IPS-20b (cell line): ENCODE results near the gene GSPT2.

Experiments
- H3K27ac ChIP-seq: one replicate; pipeline ENCODE4 v1.5.1; 2013; ENCODE audit warnings: low read length
- H3K27me3 ChIP-seq: 2 replicates; pipeline ENCODE4 v1.6.1; 2013; ENCODE audit warnings: mild to moderate bottlenecking, low read length, inconsistent platforms; ENCODE audit not compliant: insufficient read depth
- H3K36me3 ChIP-seq: 2 replicates; pipeline ENCODE4 v1.6.1; 2013; ENCODE audit warnings: low read depth, mild to moderate bottlenecking, inconsistent platforms, low read length, moderate library complexity; ENCODE audit not compliant: insufficient read depth
- H3K4me1 ChIP-seq: 2 replicates; pipeline ENCODE4 v1.6.1; 2013; ENCODE audit warnings: mild to moderate bottlenecking, control low read depth, inconsistent platforms, low read length, moderate library complexity; ENCODE audit not compliant: insufficient read depth
- H3K4me3 ChIP-seq: 2 replicates; pipeline ENCODE4 v1.5.1; 2013; ENCODE audit warnings: mild to moderate bottlenecking, low read length, inconsistent platforms
- H3K9ac ChIP-seq: 2 replicates; pipeline ENCODE4 v1.6.1; 2013; ENCODE audit warnings: low read depth, mild to moderate bottlenecking, inconsistent platforms, low read length, moderate library complexity
- H3K9me3 ChIP-seq: 2 replicates; pipeline ENCODE4 v1.6.1; 2013; ENCODE audit warnings: mild to moderate bottlenecking, low read depth, low read length, inconsistent platforms; ENCODE audit not compliant: insufficient read depth

Gene GSPT2

GRCh38 chrX:51760657-51761056 is 17.4 kb downstream of the GSPT2 start:
- Histone ChIP-seq H3K9me3 (no peaks in the 10 kb centered on the region), H3K9ac (no peak overlapping the region), H3K4me1 (no peaks in the 10 kb centered on the region), H3K36me3 (no peaks in the 10 kb centered on the region), H3K4me3 (no peak overlapping the region), H3K27me3 (no peaks in the 10 kb centered on the region), H3K27ac (no peak overlapping the region)

DNA sequence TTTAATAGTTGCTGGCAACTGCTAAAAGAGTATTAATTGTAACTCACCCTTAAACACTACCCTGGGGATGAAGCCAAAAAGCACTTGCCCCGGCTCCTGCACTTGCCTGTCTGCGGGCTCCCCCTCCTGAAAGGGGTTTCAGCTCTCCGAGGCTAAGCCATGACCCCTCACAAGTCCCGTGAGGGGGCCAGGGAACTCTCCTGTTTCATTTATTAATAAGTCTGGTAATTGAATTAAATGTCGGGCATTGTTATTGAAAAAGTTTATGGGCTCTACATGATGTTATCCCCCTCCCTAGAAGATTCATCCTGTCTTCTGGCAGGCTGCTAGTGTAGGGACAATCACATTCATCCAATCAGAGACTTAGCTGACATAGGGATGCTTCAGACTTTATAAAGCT is 23.3 kb downstream of the GSPT2 start:
- H3K9ac ChIP-seq = no peak overlapping the region
- no peaks in the 10 kb centered on the region for H3K27me3 ChIP-seq
- H3K4me1 ChIP-seq = no peaks in the 10 kb centered on the region; the same call in 1 of the 2 replicates
- H3K27ac ChIP-seq = no peak overlapping the region
- no peaks in the 10 kb centered on the region for H3K36me3 ChIP-seq
- no peaks in the 10 kb centered on the region for H3K9me3 ChIP-seq
- no peak overlapping the region for H3K4me3 ChIP-seq

GRCh38 chrX:51776851-51777250 is 33.6 kb downstream of the GSPT2 start:
- H3K4me3 ChIP-seq = no peak overlapping the region; the same call in 1 of the 2 replicates
- H3K9me3 ChIP-seq = no peaks in the 10 kb centered on the region
- H3K9ac ChIP-seq = no peak overlapping the region
- no peaks in the 10 kb centered on the region for H3K27me3 ChIP-seq
- peaks cover 16% of the 10 kb centered on the region for H3K4me1 ChIP-seq
- no peak overlapping the region for H3K27ac ChIP-seq
- H3K36me3 ChIP-seq = no peaks in the 10 kb centered on the region

DNA sequence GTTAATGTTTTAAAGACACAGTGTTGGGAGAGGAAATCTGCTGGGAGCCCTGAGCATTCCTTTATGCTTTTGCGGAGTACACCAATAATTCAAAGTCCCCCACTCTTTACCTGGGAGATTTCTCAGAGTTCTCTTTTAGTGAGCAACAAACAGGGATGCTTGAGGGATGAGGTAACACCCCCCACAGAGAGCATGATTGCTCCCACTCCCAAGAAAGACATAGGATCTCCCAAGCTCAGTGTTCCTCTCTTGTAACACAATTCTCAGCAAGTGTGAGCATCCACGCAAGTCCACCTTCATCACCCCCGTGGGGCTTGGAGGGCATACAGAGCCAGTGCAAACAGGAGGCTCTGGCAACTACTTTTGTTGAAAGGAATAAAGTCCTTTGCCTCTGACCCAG is 36.1 kb downstream of the GSPT2 start:
- Histone ChIP-seq H3K4me1 (peaks cover 16% of the 10 kb centered on the region), H3K9me3 (no peaks in the 10 kb centered on the region), H3K27ac (no peak overlapping the region), H3K27me3 (no peaks in the 10 kb centered on the region), H3K36me3 (no peaks in the 10 kb centered on the region), H3K9ac (no peak overlapping the region), H3K4me3 (no peak overlapping the region)

- H3K36me3 ChIP-seq = no peaks in the 10 kb centered on the region
- no peaks in the 10 kb centered on the region for H3K27me3 ChIP-seq
- no peak overlapping the region for H3K9ac ChIP-seq
- H3K4me3 ChIP-seq = no peak overlapping the region
- H3K27ac ChIP-seq = no peak overlapping the region
- no peaks in the 10 kb centered on the region for H3K4me1 ChIP-seq
- no peaks in the 10 kb centered on the region for H3K9me3 ChIP-seq
These were observed 51.9 kb downstream of the GSPT2 start for GRCh38 chrX:51795136-51795535.
